ENCODE measurements around the gene RAC2.
A peak's percentile ranks its signal among the peaks of the same experiment; 100 is the strongest.
"Not testable (repeated sequence)": the region's sequence is repeated elsewhere in the genome, so short reads cannot be mapped to it uniquely, and the experiment has no call there.

The RAC2 gene

DNA sequence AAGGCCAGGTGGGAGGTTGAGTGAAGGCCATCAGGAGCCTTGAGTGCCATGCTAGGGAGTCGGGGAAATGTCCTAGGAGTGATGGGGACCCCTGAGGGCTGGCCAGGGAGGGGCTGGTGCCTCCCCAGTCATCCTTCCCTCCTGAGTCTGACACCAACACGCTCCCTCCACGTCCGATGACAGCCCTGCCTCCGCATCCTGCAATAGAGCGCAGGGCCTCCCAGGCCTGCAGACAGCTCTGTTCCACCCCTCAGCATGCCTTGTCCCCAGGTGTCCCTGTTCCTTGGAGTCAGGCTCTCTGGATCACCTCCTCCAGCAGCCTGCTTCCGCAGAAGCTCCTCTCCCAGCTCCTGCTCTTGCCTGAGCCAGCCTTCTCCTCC is 3.1 kb downstream of the RAC2 start:
- no peak overlapping the region for H3K4me3 ChIP-seq (ENCODE audit: low read depth, low read length)
- no peak overlapping the region for H3K9ac ChIP-seq (ENCODE audit: low read length)
- no peaks in the 10 kb centered on the region for H3K27me3 ChIP-seq (ENCODE audit: control insufficient read depth, insufficient read depth, low read length)
- H3K27ac ChIP-seq (ENCODE audit: low read depth, low read length): no peak overlapping the region
- H3K36me3 ChIP-seq (ENCODE audit: control insufficient read depth, insufficient read depth, low read length): no peaks in the 10 kb centered on the region
- H3K9me3 ChIP-seq (ENCODE audit: control insufficient read depth, insufficient read depth, low read depth, low read length): no peaks in the 10 kb centered on the region
- H3K4me1 ChIP-seq (ENCODE audit: control insufficient read depth, insufficient read depth, low read length): peaks cover 36% of the 10 kb centered on the region

DNA sequence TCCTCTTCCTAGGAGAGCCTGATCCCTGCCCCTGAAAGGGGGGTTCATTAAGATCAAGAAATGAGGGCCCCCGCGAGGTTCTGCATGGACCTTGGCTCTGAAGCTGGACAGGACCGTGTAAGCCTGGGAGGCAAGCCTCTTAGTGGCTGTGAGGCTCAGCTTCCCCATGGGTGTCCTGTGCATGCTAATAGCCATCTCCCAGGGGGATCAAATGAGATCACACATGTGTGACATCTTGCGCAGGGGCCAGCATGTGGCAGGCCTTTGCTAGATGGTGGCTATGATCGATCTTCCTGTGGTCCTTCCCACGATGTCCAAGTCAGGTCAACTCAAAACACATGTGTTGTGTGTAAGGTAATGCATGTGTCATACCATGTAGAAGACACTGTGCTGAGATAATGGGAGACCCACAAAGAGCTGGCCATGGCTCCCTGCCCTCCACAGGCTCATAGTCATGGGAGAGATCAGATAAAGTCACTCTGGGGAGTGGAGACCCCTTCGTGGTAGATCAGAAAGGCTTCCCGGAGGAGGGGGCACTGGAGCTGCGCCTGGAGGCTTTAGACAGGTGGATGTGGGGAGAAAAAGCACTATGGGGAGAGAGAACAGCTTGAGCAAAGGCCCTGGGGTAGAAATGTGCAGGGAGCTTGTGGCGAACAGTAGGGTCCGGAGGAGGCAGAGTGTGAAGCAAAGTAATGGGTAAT is 3.7 kb downstream of the RAC2 start:
- no peak overlapping the region for H3K4me3 ChIP-seq (ENCODE audit: low read depth, low read length)
- no peak overlapping the region for H3K27ac ChIP-seq (ENCODE audit: low read depth, low read length)
- no peaks in the 10 kb centered on the region for H3K36me3 ChIP-seq (ENCODE audit: control insufficient read depth, insufficient read depth, low read length)
- no peaks in the 10 kb centered on the region for H3K27me3 ChIP-seq (ENCODE audit: control insufficient read depth, insufficient read depth, low read length)
- no peaks in the 10 kb centered on the region for H3K9me3 ChIP-seq (ENCODE audit: control insufficient read depth, insufficient read depth, low read depth, low read length)
- H3K9ac ChIP-seq (ENCODE audit: low read length): no peak overlapping the region
- H3K4me1 ChIP-seq (ENCODE audit: control insufficient read depth, insufficient read depth, low read length): peaks cover 35% of the 10 kb centered on the region

DNA sequence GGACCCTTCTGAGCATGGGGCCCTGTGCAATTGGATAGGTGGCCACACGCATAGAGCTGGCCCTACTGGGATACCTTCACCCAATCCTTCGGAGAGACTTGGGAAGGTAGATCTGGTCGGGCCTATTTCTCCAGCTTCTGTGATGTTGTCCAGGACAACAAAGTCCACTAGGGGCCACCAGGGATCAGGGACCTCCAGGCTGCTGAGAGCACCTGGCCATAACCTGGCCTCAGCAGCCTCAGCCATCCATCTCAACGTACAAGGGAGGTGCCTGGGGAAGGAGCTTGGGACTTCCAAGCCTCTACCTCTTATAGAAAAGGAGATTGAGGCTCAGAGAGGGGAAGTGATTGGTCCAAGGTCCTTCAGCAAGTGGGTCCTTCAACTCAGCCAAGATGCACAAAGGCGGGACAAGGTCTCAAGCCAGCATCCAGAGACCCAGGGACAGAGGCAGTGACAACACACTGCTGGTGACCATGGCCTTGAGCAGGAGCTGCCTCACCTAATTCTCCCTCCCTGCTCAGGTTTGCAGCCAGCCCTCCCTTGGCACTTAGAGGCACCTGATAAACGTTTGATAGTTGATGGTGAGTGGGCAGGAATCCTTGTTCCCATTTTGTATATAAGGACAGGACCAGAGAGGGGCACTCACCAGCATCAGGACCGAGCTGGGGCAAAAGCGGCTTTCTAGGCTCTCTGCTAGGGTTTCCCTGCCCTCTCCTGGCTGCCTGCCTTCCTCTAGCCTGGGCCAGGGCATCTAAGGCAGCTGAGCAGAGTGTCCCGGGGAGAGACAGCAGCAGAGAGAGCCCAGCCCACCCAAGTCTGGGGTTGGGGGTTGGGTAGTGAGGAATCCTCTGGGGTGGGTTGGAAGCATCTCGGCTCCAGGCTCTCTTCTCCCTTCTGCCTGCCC is 4.5 kb downstream of the RAC2 start:
- no peaks in the 10 kb centered on the region for H3K27me3 ChIP-seq (ENCODE audit: control insufficient read depth, insufficient read depth, low read length)
- H3K4me3 ChIP-seq (ENCODE audit: low read depth, low read length): no peak overlapping the region
- H3K9me3 ChIP-seq (ENCODE audit: control insufficient read depth, insufficient read depth, low read depth, low read length): no peaks in the 10 kb centered on the region
- H3K4me1 ChIP-seq (ENCODE audit: control insufficient read depth, insufficient read depth, low read length): peaks cover 33% of the 10 kb centered on the region; the same call in 1 of the 2 replicates
- H3K9ac ChIP-seq (ENCODE audit: low read length): no peak overlapping the region
- H3K27ac ChIP-seq (ENCODE audit: low read depth, low read length): no peak overlapping the region
- no peaks in the 10 kb centered on the region for H3K36me3 ChIP-seq (ENCODE audit: control insufficient read depth, insufficient read depth, low read length)

DNA sequence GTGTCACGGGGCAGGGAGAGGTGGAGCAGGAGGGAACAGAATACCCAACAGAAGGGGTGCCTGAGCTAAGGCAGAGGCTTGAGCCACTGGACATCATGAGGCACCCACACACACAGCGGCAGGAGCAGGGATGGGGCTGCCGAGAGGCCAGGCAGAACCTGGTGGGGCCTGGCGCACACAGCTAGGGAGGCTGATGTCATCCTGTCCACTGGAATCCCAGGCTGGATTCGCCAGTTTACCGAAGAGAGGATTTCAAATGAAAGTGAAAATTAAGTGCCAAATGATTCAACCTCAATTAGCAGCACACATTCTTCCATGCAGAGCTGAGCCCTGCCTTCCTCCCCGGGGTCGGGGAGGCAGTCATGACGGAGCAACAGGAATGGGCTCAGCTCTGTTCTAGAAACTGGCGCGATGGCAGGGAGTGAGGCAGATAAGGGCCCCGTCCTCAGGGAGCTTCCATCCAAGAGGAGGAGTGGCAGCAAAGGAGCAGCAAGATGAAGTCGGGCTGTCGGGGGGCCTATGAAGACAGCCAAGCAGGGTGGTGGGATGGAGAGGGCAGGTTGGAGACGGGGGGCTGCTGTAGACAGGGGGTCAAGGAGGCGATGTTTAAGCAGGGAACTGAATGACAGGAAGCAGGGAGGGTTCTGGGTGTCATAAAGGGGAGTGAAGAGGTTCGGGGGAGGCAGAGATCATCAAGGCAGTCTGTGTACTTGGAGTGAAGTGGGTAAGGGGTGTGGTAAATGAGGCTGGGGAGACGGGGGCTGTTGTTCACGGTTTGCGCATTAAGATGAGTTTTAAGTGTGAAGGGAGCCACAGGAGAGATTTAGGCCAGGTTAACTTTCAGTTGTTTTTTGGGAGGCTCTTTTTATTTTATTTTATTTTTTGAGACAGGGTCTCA is 6.4 kb downstream of the RAC2 start:
- no peak overlapping the region for H3K4me3 ChIP-seq (ENCODE audit: low read depth, low read length)
- peak overlapping the region; percentile 28 for H3K9ac ChIP-seq (ENCODE audit: low read length)
- H3K27me3 ChIP-seq (ENCODE audit: control insufficient read depth, insufficient read depth, low read length): no peaks in the 10 kb centered on the region
- H3K9me3 ChIP-seq (ENCODE audit: control insufficient read depth, insufficient read depth, low read depth, low read length): no peaks in the 10 kb centered on the region
- H3K27ac ChIP-seq (ENCODE audit: low read depth, low read length): no peak overlapping the region
- H3K4me1 ChIP-seq (ENCODE audit: control insufficient read depth, insufficient read depth, low read length): peaks cover 21% of the 10 kb centered on the region; the same call in 1 of the 2 replicates
- H3K36me3 ChIP-seq (ENCODE audit: control insufficient read depth, insufficient read depth, low read length): no peaks in the 10 kb centered on the region

DNA sequence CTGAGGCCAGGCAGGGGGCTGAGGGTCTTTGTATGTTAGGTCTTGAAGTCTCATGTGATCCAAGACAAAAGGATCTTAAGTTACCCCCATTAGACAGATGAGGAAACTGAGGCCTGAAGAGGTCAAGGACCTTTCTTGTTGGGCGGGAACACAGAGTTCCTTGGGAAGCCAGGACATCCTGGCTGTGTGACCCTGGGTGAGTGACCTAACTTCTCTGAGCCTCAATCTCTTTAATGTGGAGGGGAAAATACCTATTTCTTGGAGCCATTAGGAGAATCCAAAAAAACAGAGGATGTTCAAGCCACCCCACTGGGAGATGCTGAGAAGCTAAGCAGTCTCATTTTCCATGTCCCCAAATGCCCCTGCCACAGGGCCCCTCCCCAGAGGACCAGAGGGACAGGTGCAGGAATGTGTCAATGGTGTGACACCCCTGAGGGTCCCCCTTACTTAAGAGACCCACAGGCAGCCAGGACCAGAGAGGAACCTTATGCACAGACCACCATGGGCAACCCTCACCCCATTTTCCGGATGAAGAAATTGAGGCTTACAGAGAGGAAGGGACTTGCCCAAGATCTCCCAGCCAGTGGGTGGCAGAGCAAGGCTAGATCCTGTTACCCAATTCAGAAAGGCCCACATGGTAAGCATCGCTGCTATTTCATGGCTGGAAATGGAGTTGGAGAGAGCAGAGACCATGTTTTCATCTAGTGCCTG is 8.0 kb downstream of the RAC2 start:
- Histone ChIP-seq H3K27me3 (ENCODE audit: control insufficient read depth, insufficient read depth, low read length) (no peaks in the 10 kb centered on the region), H3K4me3 (ENCODE audit: low read depth, low read length) (no peak overlapping the region), H3K9ac (ENCODE audit: low read length) (no peak overlapping the region), H3K4me1 (ENCODE audit: control insufficient read depth, insufficient read depth, low read length) (peaks cover 14% of the 10 kb centered on the region; the same call in 1 of the 2 replicates), H3K36me3 (ENCODE audit: control insufficient read depth, insufficient read depth, low read length) (no peaks in the 10 kb centered on the region), H3K9me3 (ENCODE audit: control insufficient read depth, insufficient read depth, low read depth, low read length) (no peaks in the 10 kb centered on the region), H3K27ac (ENCODE audit: low read depth, low read length) (no peak overlapping the region)

DNA sequence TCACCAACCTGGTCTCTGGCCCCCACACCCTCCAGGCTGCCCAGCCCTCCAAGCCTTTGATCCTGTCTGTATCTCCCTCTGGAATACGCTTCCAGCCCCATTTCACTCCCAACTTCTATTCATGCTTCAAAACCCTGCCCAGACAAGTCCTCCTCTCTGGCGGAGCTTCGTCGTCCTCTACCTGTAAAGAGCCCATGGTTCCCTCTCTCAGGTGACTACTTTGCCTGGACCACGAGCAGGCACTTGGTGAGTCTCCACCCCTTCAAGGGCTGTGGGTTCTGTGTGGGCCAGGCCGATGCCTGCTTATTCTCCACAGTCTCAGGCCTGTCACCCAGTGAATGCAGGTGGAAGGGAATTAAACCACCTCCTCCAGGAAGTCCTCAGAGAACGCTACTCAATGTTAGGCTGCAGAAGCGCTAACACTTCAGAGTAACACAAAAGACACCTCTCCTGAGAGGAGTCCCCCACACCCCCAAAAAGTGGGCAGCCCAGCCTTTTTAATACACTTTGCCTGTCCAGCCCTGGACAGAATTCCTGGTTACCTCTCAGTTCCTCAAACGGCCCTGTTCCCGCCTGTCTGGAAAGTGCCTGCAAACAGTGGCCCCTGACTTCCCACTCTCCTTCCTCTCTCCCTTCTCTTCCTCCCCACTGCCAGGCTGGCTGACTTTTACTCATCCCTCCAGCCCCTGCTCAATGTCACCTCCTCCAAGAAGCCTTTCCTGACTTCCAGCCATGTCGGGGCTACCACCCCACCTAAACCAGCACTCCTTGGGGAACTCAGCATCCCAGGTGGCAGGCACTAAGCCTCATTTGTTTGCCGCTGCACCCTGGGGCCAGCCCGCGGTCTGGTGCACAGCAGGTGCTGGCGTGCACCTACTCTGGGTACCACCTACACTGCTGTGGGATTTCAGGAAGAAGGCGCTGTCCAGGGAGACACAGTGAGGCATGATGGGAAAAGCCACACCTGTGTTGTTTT is 9.0 kb downstream of the RAC2 start:
- Histone ChIP-seq H3K9me3 (ENCODE audit: control insufficient read depth, insufficient read depth, low read depth, low read length) (no peaks in the 10 kb centered on the region), H3K27me3 (ENCODE audit: control insufficient read depth, insufficient read depth, low read length) (no peaks in the 10 kb centered on the region), H3K27ac (ENCODE audit: low read depth, low read length) (no peak overlapping the region), H3K36me3 (ENCODE audit: control insufficient read depth, insufficient read depth, low read length) (no peaks in the 10 kb centered on the region), H3K9ac (ENCODE audit: low read length) (no peak overlapping the region), H3K4me3 (ENCODE audit: low read depth, low read length) (no peak overlapping the region), H3K4me1 (ENCODE audit: control insufficient read depth, insufficient read depth, low read length) (peaks cover 12% of the 10 kb centered on the region; the same call in 1 of the 2 replicates)

DNA sequence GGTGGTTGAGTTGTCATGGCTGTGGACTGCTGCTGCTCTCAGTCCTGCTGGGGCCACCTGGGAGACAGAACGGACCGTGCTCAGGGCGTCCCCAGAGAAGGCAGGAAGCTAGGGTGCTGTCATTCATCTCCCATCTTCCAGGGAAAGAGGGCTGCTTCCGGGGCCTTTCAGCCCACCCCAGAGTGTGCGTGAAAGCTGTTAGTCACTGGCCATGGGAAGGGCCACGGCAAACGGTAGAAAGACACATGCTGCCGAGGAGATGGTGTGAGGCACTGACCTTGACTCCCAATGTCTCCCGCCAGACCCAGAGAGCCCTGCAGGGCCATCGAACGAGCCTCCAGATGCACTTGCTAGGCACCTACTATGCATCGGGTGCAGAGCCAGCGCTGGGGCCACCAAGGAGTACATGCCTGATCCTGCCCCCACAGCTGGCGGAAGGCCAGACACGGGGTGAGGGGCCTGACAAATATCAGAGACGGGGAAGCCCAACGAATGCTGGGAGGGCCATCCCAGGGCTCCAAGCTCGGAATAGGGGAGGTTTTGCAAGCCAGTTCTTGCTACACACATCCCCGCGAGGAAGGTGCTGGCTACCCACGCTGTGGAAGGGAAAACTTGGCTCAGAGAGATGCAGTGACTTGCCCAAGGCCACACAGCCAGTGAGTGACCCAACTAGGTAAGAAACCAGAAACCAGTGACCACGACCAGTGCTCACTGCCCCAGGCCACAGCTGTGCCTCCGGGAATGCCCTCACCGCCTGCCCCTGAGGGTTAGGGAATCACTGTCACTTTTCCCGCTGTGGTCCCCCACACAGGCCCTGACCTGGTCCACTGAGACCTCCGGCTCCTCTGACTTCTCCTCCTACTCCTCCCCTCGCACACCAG is 10.1 kb downstream of the RAC2 start:
- Histone ChIP-seq H3K27ac (ENCODE audit: low read depth, low read length) (no peak overlapping the region), H3K36me3 (ENCODE audit: control insufficient read depth, insufficient read depth, low read length) (no peaks in the 10 kb centered on the region), H3K9ac (ENCODE audit: low read length) (no peak overlapping the region), H3K27me3 (ENCODE audit: control insufficient read depth, insufficient read depth, low read length) (no peaks in the 10 kb centered on the region), H3K4me3 (ENCODE audit: low read depth, low read length) (no peak overlapping the region), H3K4me1 (ENCODE audit: control insufficient read depth, insufficient read depth, low read length) (peaks cover 12% of the 10 kb centered on the region; the same call in 1 of the 2 replicates), H3K9me3 (ENCODE audit: control insufficient read depth, insufficient read depth, low read depth, low read length) (no peaks in the 10 kb centered on the region)

DNA sequence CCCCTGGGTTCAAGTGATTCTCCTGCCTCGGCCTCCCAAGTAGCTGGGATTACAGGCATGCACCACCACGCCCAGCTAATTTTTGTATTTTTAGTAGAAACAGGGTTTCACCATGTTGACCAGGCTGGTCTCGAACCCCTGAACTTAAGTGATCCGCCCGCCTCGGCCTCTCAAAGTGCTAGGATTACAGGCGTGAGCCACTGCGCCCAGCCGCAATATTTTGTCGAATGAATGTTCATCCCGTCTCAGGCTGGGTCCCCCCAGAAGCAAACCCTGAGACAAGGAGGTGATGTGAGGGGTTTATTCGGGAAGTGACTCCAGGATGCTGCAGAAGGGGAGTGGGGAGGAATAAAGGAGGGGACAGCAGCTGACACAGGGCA is 10.7 kb downstream of the RAC2 start:
- H3K36me3 ChIP-seq (ENCODE audit: control insufficient read depth, insufficient read depth, low read length); H3K4me3 ChIP-seq (ENCODE audit: low read depth, low read length); H3K27ac ChIP-seq (ENCODE audit: low read depth, low read length); H3K9ac ChIP-seq (ENCODE audit: low read length); H3K9me3 ChIP-seq (ENCODE audit: control insufficient read depth, insufficient read depth, low read depth, low read length); H3K27me3 ChIP-seq (ENCODE audit: control insufficient read depth, insufficient read depth, low read length): not testable (repeated sequence)
- H3K4me1 ChIP-seq (ENCODE audit: control insufficient read depth, insufficient read depth, low read length): peaks cover 12% of the 10 kb centered on the region; the same call in 1 of the 2 replicates

All from HUES6 (cell line).